ENCODE results near the gene RCC2. TPM values are rescaled to one million over a fixed set of nuclear protein-coding genes. Genes with fewer than 3 reads are reported as not detected.
A peak's percentile ranks its signal among the peaks of the same experiment; 100 is the strongest.

Gene RCC2
- total RNA-seq, 2 donors from 2014 or later, result 240 to 325 TPM

- Histone ChIP-seq H3K27me3 (ENCODE audit: control insufficient read depth, insufficient read depth, low read length, poor library complexity, severe bottlenecking) (no peaks in the 10 kb centered on the region), H3K27ac (ENCODE audit: low read depth, low read length) (no peak overlapping the region), H3K9me3 (ENCODE audit: control insufficient read depth, low read length) (no peaks in the 10 kb centered on the region), H3K4me3 (ENCODE audit: low read length) (no peak overlapping the region), H3K4me1 (ENCODE audit: control insufficient read depth, insufficient read depth, low read length) (no peaks in the 10 kb centered on the region), H3K36me3 (ENCODE audit: control insufficient read depth, insufficient read depth, low read length) (no peaks in the 10 kb centered on the region), H3K9ac (ENCODE audit: extremely low read depth, low read length, poor library complexity, severe bottlenecking) (no peak overlapping the region)
- no peak for TF ChIP-seq CTCF (conservative IDR thresholded peaks at IDR 0.05)
- no peak overlapping the region for H3K27ac Mint-ChIP-seq
- no peaks in the 10 kb centered on the region for H3K36me3 Mint-ChIP-seq (ENCODE audit: low read depth)
- no peak for DNase-seq
- no peaks in the 10 kb centered on the region for H3K9me3 Mint-ChIP-seq
- 99 to 100% methylated on average over 1 to 2 of the region's 2 CpGs for whole genome bisulfite sequencing, 2 experiments (ENCODE audit: insufficient coverage in 1 of 2, insufficient read length in 1 of 2)
- H3K4me3 Mint-ChIP-seq, result no peak overlapping the region
- H3K4me1 Mint-ChIP-seq, result peaks cover 17% of the 10 kb centered on the region
- H3K27me3 Mint-ChIP-seq (ENCODE audit: insufficient read depth), result peaks cover 9% of the 10 kb centered on the region
Observed at GRCh38 chr1:17381161-17381560, 58.3 kb downstream of the RCC2 start.

- peaks cover 17% of the 10 kb centered on the region for H3K4me1 Mint-ChIP-seq
- H3K27me3 ChIP-seq (ENCODE audit: control insufficient read depth, insufficient read depth, low read length, poor library complexity, severe bottlenecking), result no peaks in the 10 kb centered on the region
- no peaks in the 10 kb centered on the region for H3K9me3 Mint-ChIP-seq
- no peaks in the 10 kb centered on the region for H3K36me3 ChIP-seq (ENCODE audit: control insufficient read depth, insufficient read depth, low read length)
- no peak for TF ChIP-seq CTCF (conservative IDR thresholded peaks at IDR 0.05)
- no peak overlapping the region for H3K27ac ChIP-seq (ENCODE audit: low read depth, low read length)
- no peaks in the 10 kb centered on the region for H3K9me3 ChIP-seq (ENCODE audit: control insufficient read depth, low read length)
- no peak overlapping the region for H3K27ac Mint-ChIP-seq
- WGBS, 2 experiments (ENCODE audit: insufficient coverage in 1 of 2, insufficient read length in 1 of 2), result 75 to 86% methylated on average over 11 to 16 of the region's 16 CpGs
- no peak overlapping the region for H3K4me3 ChIP-seq (ENCODE audit: low read length)
- H3K4me1 ChIP-seq (ENCODE audit: control insufficient read depth, insufficient read depth, low read length), result no peaks in the 10 kb centered on the region
- DNase-seq, result peak; percentile 88
- no peak overlapping the region for H3K4me3 Mint-ChIP-seq
- H3K36me3 Mint-ChIP-seq (ENCODE audit: low read depth), result no peaks in the 10 kb centered on the region
- no peak overlapping the region for H3K9ac ChIP-seq (ENCODE audit: extremely low read depth, low read length, poor library complexity, severe bottlenecking)
- peaks cover 6% of the 10 kb centered on the region for H3K27me3 Mint-ChIP-seq (ENCODE audit: insufficient read depth)
Observed at GRCh38 chr1:17377325-17377953, 62.0 kb downstream of the RCC2 start.

GRCh38 chr1:17375651-17376050 is 63.8 kb downstream of the RCC2 start:
- Histone ChIP-seq H3K36me3 (ENCODE audit: control insufficient read depth, insufficient read depth, low read length) (no peaks in the 10 kb centered on the region), H3K27me3 (ENCODE audit: control insufficient read depth, insufficient read depth, low read length, poor library complexity, severe bottlenecking) (no peaks in the 10 kb centered on the region), H3K4me1 (ENCODE audit: control insufficient read depth, insufficient read depth, low read length) (no peaks in the 10 kb centered on the region), H3K9ac (ENCODE audit: extremely low read depth, low read length, poor library complexity, severe bottlenecking) (no peak overlapping the region), H3K4me3 (ENCODE audit: low read length) (no peak overlapping the region), H3K9me3 (ENCODE audit: control insufficient read depth, low read length) (no peaks in the 10 kb centered on the region), H3K27ac (ENCODE audit: low read depth, low read length) (no peak overlapping the region)
- no peak overlapping the region for H3K4me3 Mint-ChIP-seq
- no peak overlapping the region for H3K27ac Mint-ChIP-seq
- no peaks in the 10 kb centered on the region for H3K9me3 Mint-ChIP-seq
- 90 to 96% methylated on average over 10 of the region's 10 CpGs for WGBS, 2 experiments (ENCODE audit: insufficient coverage in 1 of 2, insufficient read length in 1 of 2)
- peaks cover 13% of the 10 kb centered on the region for H3K4me1 Mint-ChIP-seq
- no peaks in the 10 kb centered on the region for H3K36me3 Mint-ChIP-seq (ENCODE audit: low read depth)
- no peak for TF ChIP-seq CTCF (conservative IDR thresholded peaks at IDR 0.05)
- peaks cover 2% of the 10 kb centered on the region for H3K27me3 Mint-ChIP-seq (ENCODE audit: insufficient read depth)
- DNase-seq, result no peak
